CD4-positive, alpha-beta T cell treated with Interleukin-21 for 1 hour (primary cell): Measurements from ENCODE around the gene INPP5J.

ENCODE experiments used
- DNase-seq: peaks from one replicate; pipeline ENCODE4 v3.0.0-alpha.2; 2020

Gene INPP5J

GRCh38 chr22:31102441-31103081 is 20.2 kb upstream of the INPP5J start:
- no peak for DNase-seq

DNA sequence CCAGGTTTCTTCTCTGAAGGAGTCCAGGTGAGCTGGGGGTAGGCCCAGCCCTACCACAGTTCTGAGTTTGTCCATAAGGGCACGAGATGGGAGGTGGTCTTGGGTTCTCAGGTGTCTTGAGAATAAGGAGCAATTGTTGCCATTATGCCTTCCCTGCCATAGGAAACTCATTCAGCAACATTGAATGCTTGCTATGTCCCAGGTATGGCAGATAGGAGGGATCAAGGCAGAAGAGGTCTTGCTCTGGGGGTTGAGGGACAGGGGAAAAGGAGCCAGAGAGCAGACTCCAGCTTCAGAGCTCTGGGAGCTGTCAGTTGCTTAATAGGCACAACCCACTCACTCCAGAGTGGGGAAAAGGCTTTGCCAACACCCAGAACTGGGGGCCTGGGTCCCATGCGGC is 19.7 kb upstream of the INPP5J start:
- no peak for DNase-seq

DNA sequence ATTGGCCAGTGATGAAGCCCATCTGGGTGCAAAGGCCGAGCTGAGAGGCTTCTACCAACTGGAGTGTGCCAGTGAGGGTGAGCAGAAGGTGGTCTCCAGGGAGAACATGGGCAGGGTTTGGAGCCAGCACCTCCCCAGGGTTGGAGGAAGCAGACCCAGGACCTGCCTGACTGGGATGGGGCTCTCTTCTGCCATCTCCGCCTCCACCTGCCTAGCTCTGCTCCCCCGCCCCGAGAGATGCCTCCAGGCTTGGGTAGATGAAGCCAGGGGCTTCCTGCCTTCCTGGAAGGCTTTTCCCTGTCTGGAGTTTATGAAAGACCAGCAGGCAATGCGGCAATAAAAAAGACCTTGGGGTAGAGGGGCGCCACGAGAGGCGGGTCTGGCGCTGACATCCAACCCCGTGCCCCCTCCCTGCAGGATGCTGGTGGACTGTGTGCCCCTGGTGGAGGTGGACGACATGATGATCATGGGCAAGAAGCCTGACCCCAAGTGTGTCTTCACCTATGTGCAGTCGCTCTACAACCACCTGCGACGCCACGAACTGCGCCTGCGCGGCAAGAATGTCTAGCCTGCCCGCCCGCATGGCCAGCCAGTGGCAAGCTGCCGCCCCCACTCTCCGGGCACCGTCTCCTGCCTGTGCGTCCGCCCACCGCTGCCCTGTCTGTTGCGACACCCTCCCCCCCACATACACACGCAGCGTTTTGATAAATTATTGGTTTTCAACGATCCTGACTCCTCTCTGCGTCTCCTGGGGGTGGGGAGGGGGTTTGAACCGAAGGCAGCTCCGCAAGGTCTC is 18.7 kb upstream of the INPP5J start:
- DNase-seq, result no peak

- peak; percentile 22 for DNase-seq
Measured at GRCh38 chr22:31104869-31105268, 17.9 kb upstream of the INPP5J start.

GRCh38 chr22:31105282-31105929 is 17.4 kb upstream of the INPP5J start:
- no peak for DNase-seq

GRCh38 chr22:31106001-31106571 is 16.7 kb upstream of the INPP5J start:
- no peak for DNase-seq

- no peak for DNase-seq
Measured at GRCh38 chr22:31106731-31107177, 16.0 kb upstream of the INPP5J start.

DNA sequence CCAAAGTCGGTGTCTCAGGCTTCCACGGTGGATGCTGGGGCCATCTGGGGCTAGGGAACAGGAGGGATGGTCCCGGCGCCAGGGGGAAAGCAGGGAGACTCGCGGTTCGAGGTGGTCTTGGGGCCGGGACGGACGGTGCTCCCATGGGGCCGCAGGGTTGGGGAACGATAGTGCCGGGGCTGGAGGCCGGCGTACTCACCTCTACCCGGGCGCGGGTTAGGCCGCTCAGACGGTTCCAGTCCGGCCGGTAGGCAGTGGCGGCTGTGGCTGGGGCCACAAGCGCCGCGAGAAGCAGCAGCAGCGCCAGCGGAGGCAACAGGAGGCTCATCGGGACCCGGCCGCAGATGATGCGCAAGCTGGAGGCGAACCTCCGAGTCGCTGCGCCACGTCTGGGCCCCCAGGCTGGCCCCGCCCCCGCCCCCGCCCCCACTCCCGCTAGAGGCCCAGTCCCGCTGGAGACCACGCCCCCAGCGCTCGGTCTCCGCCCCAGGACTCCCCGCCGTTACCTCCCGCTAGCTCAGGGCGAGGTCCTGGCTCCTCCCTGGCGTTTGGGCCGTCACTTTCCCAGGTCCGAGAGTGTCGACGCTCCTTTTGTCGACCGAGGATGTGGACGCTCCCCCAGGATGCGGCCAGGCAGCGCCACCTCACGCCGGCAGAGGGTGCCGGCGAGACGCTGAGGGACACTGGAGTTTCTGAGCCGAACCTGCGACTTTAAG is 15.4 kb upstream of the INPP5J start, which contains the start of gene SELENOM:
Gene SELENOM, minus strand, starts transcription at position 391 of the 716 bp plus-strand sequence. Its CDS starts 63 bp downstream, at position 328.
- DNase-seq, result peak; percentile 91

DNA sequence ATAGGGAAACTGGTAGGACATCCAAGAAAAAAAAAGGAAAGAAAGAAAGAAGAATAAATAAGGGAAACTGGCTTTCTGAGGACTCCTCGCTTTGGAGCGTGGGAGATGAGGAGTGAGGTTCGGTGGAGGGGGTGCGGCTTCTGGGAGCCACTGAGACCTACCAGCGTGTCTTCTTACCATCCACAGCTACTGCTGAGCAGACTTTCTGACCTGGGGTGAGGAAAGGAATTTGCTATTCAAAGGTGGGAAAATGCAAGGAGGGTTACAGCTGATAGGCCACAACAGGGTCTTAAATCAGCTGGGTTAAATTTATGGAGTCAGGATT is 14.9 kb upstream of the INPP5J start:
- DNase-seq, result no peak

DNA sequence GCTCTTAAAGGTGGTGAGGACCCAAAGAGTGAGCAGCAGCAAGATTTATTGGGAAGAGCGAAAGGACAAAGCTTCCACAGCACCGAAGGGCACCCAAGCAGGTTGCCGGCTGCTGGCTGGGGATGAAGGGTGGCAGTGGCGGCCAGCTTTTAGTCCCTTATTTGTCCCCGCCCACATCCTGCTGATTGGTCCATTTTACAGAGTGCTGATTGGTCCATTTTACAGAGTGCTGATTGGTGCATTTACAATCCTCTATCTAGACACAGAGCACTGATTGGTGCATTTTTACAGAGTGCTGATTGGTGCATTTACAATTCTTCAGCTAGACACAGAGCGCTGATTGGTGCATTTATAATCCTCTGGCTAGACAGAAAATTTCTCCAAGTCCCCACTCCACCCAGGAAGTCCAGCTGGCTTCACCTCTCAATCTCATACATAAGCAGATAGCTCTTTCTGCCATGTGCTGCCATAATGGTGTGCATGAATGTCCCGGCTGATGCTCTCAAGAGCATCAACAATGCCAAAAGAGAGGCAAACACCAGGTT is 10.1 kb upstream of the INPP5J start:
- DNase-seq, result peak; percentile 11

DNA sequence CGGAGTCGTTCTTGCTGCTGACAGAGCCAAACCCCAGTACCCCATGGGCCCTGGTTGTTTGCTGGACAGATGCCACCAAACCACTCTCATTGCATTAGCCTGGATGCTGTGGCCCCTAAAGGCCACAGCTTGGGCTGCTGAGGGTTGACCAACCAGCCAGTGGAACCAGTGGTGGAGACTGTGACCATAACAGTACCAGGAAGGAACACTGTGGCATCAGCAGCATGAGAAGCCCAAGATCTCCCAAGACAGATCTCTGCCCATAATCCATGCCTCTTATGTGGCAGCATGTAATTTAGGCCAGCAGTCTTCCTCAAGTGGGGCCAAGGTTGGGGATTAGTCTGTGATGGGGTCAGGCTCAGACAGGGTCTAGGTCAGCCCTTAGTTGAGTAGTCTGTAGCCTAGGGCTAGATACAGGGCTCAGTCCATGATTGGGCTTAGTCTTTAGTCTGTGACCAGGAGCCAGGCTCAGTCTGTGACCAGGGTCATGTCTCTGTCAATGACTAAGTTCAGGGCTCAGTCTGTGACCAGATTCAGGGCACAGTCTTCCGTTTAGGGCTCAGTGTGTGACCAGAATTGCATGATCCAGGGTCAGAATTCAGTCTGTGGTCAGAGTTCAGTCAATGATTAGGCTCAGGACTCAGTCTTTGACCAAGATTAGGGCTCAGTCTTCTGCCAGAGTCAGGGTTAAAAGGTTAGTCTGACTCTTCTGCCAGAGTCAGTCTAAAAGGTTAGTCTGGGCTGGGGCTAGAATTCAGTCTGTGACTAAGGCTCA is 4.5 kb upstream of the INPP5J start:
- no peak for DNase-seq

DNA sequence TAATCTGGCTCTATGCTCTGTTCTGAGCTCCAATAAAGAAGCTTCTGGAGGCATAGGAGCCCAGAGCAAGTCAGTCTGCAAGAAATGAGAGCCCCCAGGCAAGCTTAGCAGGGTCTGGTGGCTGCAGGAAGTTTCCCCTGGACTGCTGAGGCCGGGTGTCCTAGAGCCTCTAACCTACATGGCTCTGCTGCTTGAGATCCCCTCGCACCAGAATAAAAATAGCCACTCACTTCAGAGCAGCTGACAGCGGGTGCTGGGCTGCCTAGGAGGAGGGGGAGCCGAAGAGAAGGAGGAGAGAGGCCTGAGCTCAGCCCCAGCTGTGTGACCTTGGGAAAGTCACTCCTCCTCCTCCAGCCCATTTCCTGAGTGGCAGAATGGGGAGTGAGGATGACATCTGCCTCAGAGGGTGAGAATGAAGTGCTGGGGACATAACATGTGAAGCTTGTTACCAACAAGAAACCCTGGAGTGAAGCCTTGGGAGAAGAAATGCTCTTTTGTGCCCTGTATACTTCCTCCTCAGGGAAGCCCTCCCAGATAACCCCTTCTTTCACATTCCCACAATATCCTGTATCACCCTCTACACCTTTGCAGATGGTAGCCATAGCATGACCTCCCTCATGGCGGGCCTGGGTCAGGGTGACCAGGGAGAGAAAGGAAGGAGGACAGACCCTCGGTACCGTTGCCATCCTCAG is 3.6 kb upstream of the INPP5J start:
- DNase-seq, result no peak

DNA sequence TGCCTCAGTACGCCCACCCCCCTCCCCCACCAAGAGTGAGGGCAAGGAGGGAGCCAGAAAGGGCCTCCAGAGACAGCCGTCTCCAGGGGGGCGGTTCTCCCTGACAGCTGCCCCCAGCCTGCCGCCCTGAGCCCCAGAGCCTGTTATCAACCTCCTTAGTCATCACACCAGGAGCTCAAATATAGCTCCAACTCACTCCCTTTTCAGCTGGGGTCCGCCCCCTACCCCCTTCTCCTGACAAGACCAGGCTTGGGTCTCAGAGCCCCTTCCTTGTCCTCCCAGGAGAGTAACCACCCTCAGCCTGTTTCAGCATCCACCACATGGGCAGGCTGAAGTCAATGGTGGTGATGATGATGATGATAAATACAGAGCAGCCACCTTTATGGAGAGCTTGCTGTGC is 2.5 kb upstream of the INPP5J start:
- no peak for DNase-seq

GRCh38 chr22:31120642-31121041 is 2.1 kb upstream of the INPP5J start:
- DNase-seq, result no peak

GRCh38 chr22:31121403-31121802 is 1.4 kb upstream of the INPP5J start:
- DNase-seq, result no peak

DNA sequence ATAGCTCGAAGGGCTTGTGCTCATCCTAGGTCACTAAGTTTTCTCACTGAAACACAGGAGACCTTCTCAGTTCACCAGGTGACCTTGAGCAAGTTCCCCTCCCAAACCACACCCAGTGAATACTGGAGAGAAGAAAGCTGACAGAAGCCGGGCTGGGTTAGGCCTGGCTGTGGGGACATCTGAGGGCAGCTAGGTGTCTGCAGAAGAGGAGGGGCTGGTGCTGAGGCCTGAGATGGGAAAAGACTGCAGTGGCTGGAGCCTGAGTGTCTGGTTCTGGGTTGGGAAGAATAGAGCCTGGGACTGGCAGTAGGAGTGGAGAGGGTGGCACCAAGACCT is 602 bp upstream of the INPP5J start:
- no peak for DNase-seq

- DNase-seq, result no peak
Measured at GRCh38 chr22:31123292-31123602, 481 bp downstream of the INPP5J start.

GRCh38 chr22:31124290-31124689 is 1.5 kb downstream of the INPP5J start:
- DNase-seq, result no peak

GRCh38 chr22:31124811-31125465 is 2.2 kb downstream of the INPP5J start:
- DNase-seq, result no peak

- DNase-seq, result no peak
Measured at GRCh38 chr22:31125521-31126117, 2.9 kb downstream of the INPP5J start.
